ENCODE data around the gene AHDC1. TPM values are rescaled to one million over a fixed set of nuclear protein-coding genes. Genes with fewer than 3 reads are reported as not detected.
A peak's percentile ranks its signal among the peaks of the same experiment; 100 is the strongest.

The AHDC1 gene
- total and polyA plus RNA-seq, 7 donors = 6.4 to 65.2 (median 35.9) TPM

GRCh38 chr1:27575840-27576331 lies 28.1 kb downstream of the AHDC1 start:
- H3K9me3 ChIP-seq = no peaks in the 10 kb centered on the region
- DNase-seq (peak; percentile 86 to 94), ATAC-seq (peak; percentile 82 to 87 (median 82))
- no peaks in the 10 kb centered on the region for H3K27me3 ChIP-seq (ENCODE audit: insufficient read depth in 3 of 3, low read length in 2 of 3)
- H3K36me3 ChIP-seq (ENCODE audit: insufficient read depth in 1 of 2, low read depth in 1 of 2) = no peaks in the 10 kb centered on the region
- H3K4me1 ChIP-seq = peaks cover 79% of the 10 kb centered on the region
- WGBS, 3 donors = 1 to 4% (median 3%) methylated on average over 29 to 43 of the region's 44 CpGs
- peak overlapping the region; percentile 68 for H3K4me3 ChIP-seq
- H3K27ac ChIP-seq = peak overlapping the region; percentile 94
- intact Hi-C loops (cut with DNase I) = loop anchor here in 1 of 2 donors (2.0 kb wide), 1 partner anchor 23 kb away; no protein-coding TSS in a partner anchor
- TF ChIP-seq, protein P1, sequence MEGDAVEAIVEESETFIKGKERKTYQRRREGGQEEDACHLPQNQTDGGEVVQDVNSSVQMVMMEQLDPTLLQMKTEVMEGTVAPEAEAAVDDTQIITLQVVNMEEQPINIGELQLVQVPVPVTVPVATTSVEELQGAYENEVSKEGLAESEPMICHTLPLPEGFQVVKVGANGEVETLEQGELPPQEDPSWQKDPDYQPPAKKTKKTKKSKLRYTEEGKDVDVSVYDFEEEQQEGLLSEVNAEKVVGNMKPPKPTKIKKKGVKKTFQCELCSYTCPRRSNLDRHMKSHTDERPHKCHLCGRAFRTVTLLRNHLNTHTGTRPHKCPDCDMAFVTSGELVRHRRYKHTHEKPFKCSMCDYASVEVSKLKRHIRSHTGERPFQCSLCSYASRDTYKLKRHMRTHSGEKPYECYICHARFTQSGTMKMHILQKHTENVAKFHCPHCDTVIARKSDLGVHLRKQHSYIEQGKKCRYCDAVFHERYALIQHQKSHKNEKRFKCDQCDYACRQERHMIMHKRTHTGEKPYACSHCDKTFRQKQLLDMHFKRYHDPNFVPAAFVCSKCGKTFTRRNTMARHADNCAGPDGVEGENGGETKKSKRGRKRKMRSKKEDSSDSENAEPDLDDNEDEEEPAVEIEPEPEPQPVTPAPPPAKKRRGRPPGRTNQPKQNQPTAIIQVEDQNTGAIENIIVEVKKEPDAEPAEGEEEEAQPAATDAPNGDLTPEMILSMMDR (IDR thresholded peaks at IDR 0.05) = peak; percentile 19

GRCh38 chr1:27574871-27575831 lies 28.8 kb downstream of the AHDC1 start:
- intact Hi-C loops (cut with DNase I) = loop anchor here in 1 of 2 donors (2.0 kb wide), 1 partner anchor 24 kb away; no protein-coding TSS in a partner anchor
- Histone ChIP-seq H3K27me3 (ENCODE audit: insufficient read depth in 3 of 3, low read length in 2 of 3) (no peaks in the 10 kb centered on the region), H3K27ac (peak overlapping the region; percentile 94), H3K4me3 (peak overlapping the region; percentile 68), H3K4me1 (peaks cover 79% of the 10 kb centered on the region), H3K9me3 (no peaks in the 10 kb centered on the region), H3K36me3 (ENCODE audit: insufficient read depth in 1 of 2, low read depth in 1 of 2) (no peaks in the 10 kb centered on the region)
- WGBS, 3 donors = 2 to 4% (median 3%) methylated on average over 56 to 83 of the region's 83 CpGs
- peak; percentile 83 to 92 for DNase-seq
- ATAC-seq = peak; percentile 55 to 65 (median 58)
- TF ChIP-seq, protein P1 (IDR thresholded peaks at IDR 0.05) = no peak

GRCh38 chr1:27574001-27574781 lies 29.8 kb downstream of the AHDC1 start:
- Histone ChIP-seq H3K27ac (peak overlapping the region; percentile 94), H3K27me3 (ENCODE audit: insufficient read depth in 3 of 3, low read length in 2 of 3) (no peaks in the 10 kb centered on the region), H3K4me3 (peak overlapping the region; percentile 68), H3K36me3 (ENCODE audit: insufficient read depth in 1 of 2, low read depth in 1 of 2) (no peaks in the 10 kb centered on the region), H3K4me1 (peaks cover 86% of the 10 kb centered on the region), H3K9me3 (no peaks in the 10 kb centered on the region)
- DNase-seq = peak in 1 of 2 donors; percentile 53
- TF ChIP-seq, protein P1 (IDR thresholded peaks at IDR 0.05) = no peak
- 36 to 40% (median 36%) methylated on average over 8 of the region's 8 CpGs for WGBS, 3 donors
- intact Hi-C loops (cut with DNase I) = loop anchor here in 1 of 2 donors (2.0 kb wide), 1 partner anchor 25 kb away; no protein-coding TSS in a partner anchor
- ATAC-seq = no peak

- Histone ChIP-seq H3K4me3 (peak overlapping the region; percentile 51), H3K9me3 (no peaks in the 10 kb centered on the region), H3K36me3 (ENCODE audit: insufficient read depth in 1 of 2, low read depth in 1 of 2) (no peaks in the 10 kb centered on the region), H3K27ac (peak overlapping the region; percentile 94), H3K27me3 (ENCODE audit: insufficient read depth in 3 of 3, low read length in 2 of 3) (no peaks in the 10 kb centered on the region), H3K4me1 (peaks cover 93% of the 10 kb centered on the region)
- DNase-seq = peak; percentile 61 to 81
- peak in 2 of 4 donors; percentile 18 for ATAC-seq
- 23 to 33% (median 27%) methylated on average over 14 of the region's 14 CpGs for WGBS, 3 donors
- intact Hi-C loops (cut with DNase I) = no loop called here
- TF ChIP-seq, protein P1 (IDR thresholded peaks at IDR 0.05) = no peak
Observed at GRCh38 chr1:27572679-27573426, 31.1 kb downstream of the AHDC1 start.
